Mucosa of descending colon (tissue), 3 donors: ENCODE measurements around the gene ETV5. TPM values are rescaled to one million over a fixed set of nuclear protein-coding genes. Genes with fewer than 3 reads are reported as not detected.

Experiments
- ATAC-seq: fragments of 200-7000 bp; cut with Tn5 transposase; one replicate; pipeline ENCODE4 v1.9.1; 2020; ENCODE audit warnings: mild to moderate bottlenecking, moderate library complexity
- DNase-seq, 3 donors: peaks; one replicate each; pipeline ENCODE4 v3.0.0-alpha.2; 2020
- H3K36me3 ChIP-seq: fragments of 200-600 bp; one replicate; pipeline ENCODE4 v1.8.0; 2021; ENCODE audit warnings: low read depth, mild to moderate bottlenecking
- H3K4me1 ChIP-seq: fragments of 200-600 bp; one replicate; pipeline ENCODE4 v1.8.0; 2021; ENCODE audit warnings: low read depth, mild to moderate bottlenecking
- H3K4me3 ChIP-seq: fragments of 200-600 bp; one replicate; pipeline ENCODE4 v1.8.0; 2021; ENCODE audit warnings: mild to moderate bottlenecking
- H3K9me3 ChIP-seq: fragments of 200-600 bp; one replicate; pipeline ENCODE4 v1.8.0; 2021; ENCODE audit warnings: mild to moderate bottlenecking
- intact Hi-C, 2 donors: fragments of 100-400 bp; cut with DNase I in 1 of 2; cut with micrococcal nuclease in 1 of 2; formaldehyde crosslinking; loops; one replicate each; pipeline versions ENCODE4 v1.11.0 to v1.11.1; 2022; cut with DNase I, micrococcal nuclease
- total RNA-seq, 3 donors: library from RNA; stranded (reverse); fragmentation: NEBNext Ultra II Directional in 2 of 3; extraction: Animal tissue kit (Norgen Biotek cat#: 25700) in 2 of 3; gene quantifications; one replicate each; pipeline versions ENCODE4 v1.2.1 to v1.2.4, GENCODE V29; 2021 to 2023
- TF ChIP-seq, protein P1 (sequence below): fragments of 200-600 bp; IDR thresholded peaks from one replicate; pipeline ENCODE4 v1.8.0; 2022; ENCODE audit warnings: antibody characterized with exemption, mild to moderate bottlenecking
- donor health status: DM: no; HTN: no; CAD: no; lungs with moderate emphysema.
- donor health status: DM: no; HTN: no; CAD: no.
- donor health status: DM: no; HTN: yes; CAD: no.

ETV5 gene
- total RNA-seq, 3 donors from 2014 or later = 3.3 to 10.2 (median 9.2) TPM

DNA sequence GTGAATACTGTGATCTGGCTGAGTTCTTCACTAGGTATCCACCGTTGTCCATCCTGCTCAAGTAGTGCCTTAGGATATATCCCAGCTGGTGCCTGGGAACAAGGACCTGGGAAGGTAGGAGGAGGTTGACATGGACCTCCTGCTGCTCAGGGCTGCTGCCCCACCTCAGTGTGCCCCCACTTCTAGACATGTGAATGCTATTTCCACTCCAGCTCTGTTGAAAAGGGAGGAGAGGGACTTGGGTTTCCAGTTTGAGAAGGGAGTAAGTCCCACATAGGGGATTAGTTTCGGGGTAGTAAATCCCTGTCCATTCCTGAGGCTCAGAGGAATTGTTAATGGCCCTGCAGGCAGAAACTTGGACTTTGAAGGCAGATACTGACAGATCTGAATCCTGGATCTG lies 32.9 kb upstream of the ETV5 start:
- Histone ChIP-seq H3K9me3 (no peaks in the 10 kb centered on the region), H3K4me1 (no peaks in the 10 kb centered on the region), H3K4me3 (no peak overlapping the region), H3K36me3 (no peaks in the 10 kb centered on the region)
- TF ChIP-seq, protein P1, sequence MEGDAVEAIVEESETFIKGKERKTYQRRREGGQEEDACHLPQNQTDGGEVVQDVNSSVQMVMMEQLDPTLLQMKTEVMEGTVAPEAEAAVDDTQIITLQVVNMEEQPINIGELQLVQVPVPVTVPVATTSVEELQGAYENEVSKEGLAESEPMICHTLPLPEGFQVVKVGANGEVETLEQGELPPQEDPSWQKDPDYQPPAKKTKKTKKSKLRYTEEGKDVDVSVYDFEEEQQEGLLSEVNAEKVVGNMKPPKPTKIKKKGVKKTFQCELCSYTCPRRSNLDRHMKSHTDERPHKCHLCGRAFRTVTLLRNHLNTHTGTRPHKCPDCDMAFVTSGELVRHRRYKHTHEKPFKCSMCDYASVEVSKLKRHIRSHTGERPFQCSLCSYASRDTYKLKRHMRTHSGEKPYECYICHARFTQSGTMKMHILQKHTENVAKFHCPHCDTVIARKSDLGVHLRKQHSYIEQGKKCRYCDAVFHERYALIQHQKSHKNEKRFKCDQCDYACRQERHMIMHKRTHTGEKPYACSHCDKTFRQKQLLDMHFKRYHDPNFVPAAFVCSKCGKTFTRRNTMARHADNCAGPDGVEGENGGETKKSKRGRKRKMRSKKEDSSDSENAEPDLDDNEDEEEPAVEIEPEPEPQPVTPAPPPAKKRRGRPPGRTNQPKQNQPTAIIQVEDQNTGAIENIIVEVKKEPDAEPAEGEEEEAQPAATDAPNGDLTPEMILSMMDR = no peak
- intact Hi-C loops = no loop called here
- DNase-seq = no peak
- ATAC-seq = no peak

DNA sequence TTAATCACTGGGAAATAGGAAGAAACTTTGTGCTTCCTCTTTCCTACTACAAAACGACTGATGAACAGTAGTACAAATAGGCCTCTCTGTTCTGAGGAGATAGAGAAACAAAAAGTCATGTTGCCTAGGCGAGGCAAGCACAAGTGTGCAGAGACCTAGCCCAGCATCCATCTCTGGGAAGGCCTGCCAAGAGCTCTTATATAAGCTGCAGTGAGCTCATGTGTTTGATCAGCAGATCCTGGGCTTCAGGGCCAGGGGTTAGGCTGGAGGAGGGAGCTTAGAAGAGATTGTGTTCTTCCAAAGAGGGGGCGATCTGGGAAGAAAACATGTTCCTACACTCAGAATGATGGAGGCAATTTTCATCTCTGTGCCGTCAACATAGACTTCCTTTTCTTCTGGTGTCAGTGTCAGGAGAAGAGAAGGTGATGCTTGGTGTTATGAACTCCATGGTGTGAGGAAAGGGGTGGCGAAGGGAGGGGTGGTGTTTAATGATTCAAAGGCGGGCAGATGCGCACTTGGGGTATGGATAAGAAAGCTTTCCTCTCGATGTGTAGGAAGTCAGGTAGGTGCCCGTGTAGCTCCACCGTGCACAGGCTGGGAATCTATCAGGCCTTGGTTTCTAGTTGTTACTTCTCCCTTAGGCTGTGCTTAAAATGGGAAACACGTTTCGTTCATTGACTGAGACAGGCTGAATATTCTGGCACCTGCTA lies 29.5 kb upstream of the ETV5 start:
- Histone ChIP-seq H3K9me3 (no peaks in the 10 kb centered on the region), H3K4me3 (no peak overlapping the region), H3K4me1 (no peaks in the 10 kb centered on the region), H3K36me3 (no peaks in the 10 kb centered on the region)
- TF ChIP-seq, protein P1 = no peak
- intact Hi-C loops = no loop called here
- DNase-seq (no peak), ATAC-seq (no peak)

DNA sequence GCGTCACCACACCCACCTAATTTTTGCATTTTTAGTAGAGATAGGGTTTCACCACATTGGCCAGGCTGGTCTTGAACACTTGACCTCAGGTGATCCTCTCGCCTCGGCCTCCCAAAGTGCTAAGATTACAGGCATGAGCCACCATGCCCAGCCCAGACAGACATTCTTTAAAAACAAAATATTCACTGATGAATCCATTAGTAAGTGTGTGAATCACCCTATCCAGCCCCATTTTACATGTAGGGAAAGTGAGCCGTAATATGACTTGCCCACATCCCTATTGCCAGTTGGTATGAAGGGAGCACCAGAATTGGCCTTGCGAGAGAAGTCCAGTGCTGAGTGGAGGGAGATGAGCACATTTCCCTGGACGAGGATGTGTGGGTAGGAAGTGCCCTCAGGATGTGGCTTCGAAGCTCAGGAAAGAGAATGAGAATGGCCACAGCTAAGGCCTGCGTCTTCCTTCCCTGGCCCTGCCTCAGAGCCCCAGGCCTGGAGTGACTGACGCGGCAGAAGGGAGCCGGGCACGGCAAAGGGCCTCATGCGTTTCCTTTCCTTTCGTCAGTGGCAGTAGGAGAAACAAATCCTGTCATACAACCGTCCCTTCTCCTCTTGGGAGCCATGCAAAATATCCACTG lies 28.3 kb upstream of the ETV5 start:
- H3K4me3 ChIP-seq = no peak overlapping the region
- TF ChIP-seq, protein P1 = no peak
- no peaks in the 10 kb centered on the region for H3K9me3 ChIP-seq
- H3K4me1 ChIP-seq = no peaks in the 10 kb centered on the region
- H3K36me3 ChIP-seq = no peaks in the 10 kb centered on the region
- ATAC-seq (no peak), DNase-seq (no peak)
- intact Hi-C loops = no loop called here

DNA sequence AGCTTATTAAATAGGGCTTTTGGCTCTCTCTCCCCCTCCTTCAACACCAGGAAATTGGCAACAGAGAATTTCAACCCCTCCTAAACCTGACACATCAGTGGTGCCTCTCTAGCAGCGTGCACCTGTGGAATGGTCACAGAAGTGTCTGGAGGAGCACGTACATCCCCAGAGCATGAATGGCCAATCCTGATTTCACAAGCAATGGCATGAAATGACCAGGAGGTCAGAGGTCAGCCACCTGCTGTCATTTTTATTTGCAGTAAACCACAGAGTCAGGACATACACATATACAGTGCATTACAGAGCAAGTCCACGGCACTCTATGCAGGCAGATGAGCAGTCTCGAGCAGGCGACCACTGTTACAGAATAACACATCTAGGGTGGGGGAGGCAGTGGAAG lies 25.1 kb upstream of the ETV5 start:
- Histone ChIP-seq H3K9me3 (no peaks in the 10 kb centered on the region), H3K4me1 (no peaks in the 10 kb centered on the region), H3K36me3 (no peaks in the 10 kb centered on the region), H3K4me3 (no peak overlapping the region)
- intact Hi-C loops = no loop called here
- DNase-seq (no peak), ATAC-seq (no peak)
- TF ChIP-seq, protein P1 = no peak

DNA sequence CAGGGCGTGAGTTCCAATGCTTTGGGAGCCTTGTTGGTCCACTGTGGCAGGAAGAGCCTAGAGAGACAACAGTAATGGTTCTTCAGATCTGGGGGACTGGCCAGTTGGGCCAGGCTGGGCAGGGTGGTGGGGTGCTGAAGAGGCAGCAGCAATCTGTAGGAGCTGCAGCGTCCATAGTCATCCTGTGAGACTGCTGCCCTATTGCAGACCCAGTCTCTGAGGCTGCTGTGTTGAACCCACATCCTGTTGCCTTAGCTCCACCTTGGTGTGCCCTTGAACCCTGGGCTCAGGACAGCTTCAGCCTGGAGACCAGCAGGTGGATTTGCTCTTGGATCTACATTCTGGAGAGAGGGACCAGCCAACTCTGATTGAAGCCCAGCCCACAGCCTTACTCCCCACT lies 23.6 kb upstream of the ETV5 start:
- DNase-seq (no peak), ATAC-seq (no peak)
- Histone ChIP-seq H3K4me1 (no peaks in the 10 kb centered on the region), H3K36me3 (no peaks in the 10 kb centered on the region), H3K4me3 (no peak overlapping the region), H3K9me3 (no peaks in the 10 kb centered on the region)
- TF ChIP-seq, protein P1 = no peak
- intact Hi-C loops = no loop called here
